GM23248 (cell line): ENCODE data around the gene KDM7A.

ENCODE experiments used
- EZH2 ChIP-seq: fragments of 200-600 bp; sonication (generic); IDR thresholded peaks from 2 replicates; pipeline ENCODE4 v1.6.1; 2018; ENCODE audit warnings: antibody characterized with exemption, mild to moderate bottlenecking; ENCODE audit not compliant: insufficient read depth, poor library complexity, severe bottlenecking
- EZH2phosphoT487 ChIP-seq: fragments of 200-600 bp; sonication (generic); IDR thresholded peaks from 2 replicates; pipeline ENCODE4 v1.6.1; 2018; ENCODE audit warnings: antibody characterized with exemption, moderate library complexity, mild to moderate bottlenecking, low read depth; ENCODE audit not compliant: insufficient read depth

DNA sequence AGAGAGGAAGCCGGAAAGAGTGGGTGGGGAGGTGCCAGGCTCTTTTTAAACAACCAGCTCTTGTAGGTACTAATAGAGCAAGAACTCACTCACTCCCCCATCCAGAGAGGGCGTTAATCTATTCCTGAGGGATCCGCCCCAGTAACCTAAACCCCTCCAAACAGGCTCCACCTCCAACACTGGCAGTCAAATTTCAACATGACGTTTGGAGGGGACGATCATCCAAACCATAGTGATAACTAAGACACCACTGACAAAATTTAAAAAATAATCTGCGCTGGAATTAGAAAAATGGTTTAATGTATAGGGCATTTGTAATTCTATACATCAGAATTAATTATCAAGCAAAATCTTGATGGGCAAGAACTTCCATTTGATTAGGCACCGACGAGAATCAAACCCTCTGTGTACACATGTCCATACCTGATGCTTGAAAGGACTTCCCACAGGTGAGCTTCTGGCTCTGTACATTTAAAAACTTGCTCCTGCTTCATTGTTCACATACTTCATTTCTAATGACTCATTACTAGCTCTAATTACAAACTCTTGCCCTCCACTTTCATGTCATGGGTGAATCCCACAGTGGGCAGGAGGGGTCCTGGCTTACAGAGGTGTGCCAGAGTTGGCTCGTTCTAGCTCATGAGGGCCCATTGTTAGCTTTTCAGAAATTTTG, 20.6 kb upstream of the KDM7A start:
- no peak for TF ChIP-seq EZH2phosphoT487
- TF ChIP-seq EZH2 = no peak
